Uterus (tissue), 4 donors: ENCODE measurements around the gene TTC7B. TPM values are rescaled to one million over a fixed set of nuclear protein-coding genes. Genes with fewer than 3 reads are reported as not detected.

Source experiments
- DNase-seq, 2 donors: peaks; one replicate each; pipeline ENCODE4 v3.0.0-alpha.2; 2019 to 2020
- H3K27ac ChIP-seq, 2 donors: fragments of 200-600 bp; sonication (generic); 1 replicate in 1 of 2; 2 replicates in 1 of 2; pipeline ENCODE4 v1.5.1; 2016 to 2018
- H3K27me3 ChIP-seq, 2 donors: fragments of 200-600 bp; sonication (generic); one replicate each; pipeline ENCODE4 v1.5.1; 2018 to 2019; ENCODE audit warnings: control low read depth in 1 of 2
- H3K36me3 ChIP-seq, 2 donors: fragments of 200-600 bp; sonication (generic); one replicate each; pipeline ENCODE4 v1.5.1; 2019; ENCODE audit warnings: control low read depth in 1 of 2
- H3K4me1 ChIP-seq, 2 donors: fragments of 200-600 bp; sonication (generic); one replicate each; pipeline ENCODE4 v1.5.1; 2018 to 2019; ENCODE audit warnings: control low read depth in 1 of 2
- H3K4me3 ChIP-seq, 2 donors: fragments of 200-600 bp; sonication (generic); 1 replicate in 1 of 2; 2 replicates in 1 of 2; pipeline ENCODE4 v1.5.1; 2018 to 2019; ENCODE audit warnings: mild to moderate bottlenecking in 1 of 2
- H3K9me3 ChIP-seq, 2 donors: fragments of 200-600 bp; sonication (generic); one replicate each; pipeline ENCODE4 v1.5.1; 2019; ENCODE audit warnings: control low read depth in 1 of 2
- POLR2A ChIP-seq, 2 donors: fragments of 450-650 bp; IDR thresholded peaks; one replicate each; pipeline ENCODE4 v1.6.1; 2016; ENCODE audit warnings: antibody characterized with exemption in 2 of 2, mild to moderate bottlenecking in 1 of 2, moderate library complexity in 1 of 2
- intact Hi-C: fragments of 100-400 bp; cut with DNase I; formaldehyde crosslinking; loops from one replicate; pipeline ENCODE4 v1.15.1; 2023; ENCODE audit warnings: low total_unique reads
- total RNA-seq, 4 donors: library from RNA; depleted of rRNA in 3 of 4; stranded (reverse); fragments of >200 nt in 3 of 4; gene quantifications; one replicate each; pipeline versions ENCODE4 v1.1.0 to v1.2.4, GENCODE V29; 2014 to 2023
- TF ChIP-seq, protein P1 (sequence below), 4 experiments: fragments of 200-600 bp in 2 of 4; fragments of 450-650 bp in 2 of 4; sonication (generic) in 2 of 4; IDR thresholded peaks; one replicate each; pipeline ENCODE4 v1.5.1; 2016 to 2019; ENCODE audit warnings: antibody characterized with exemption in 4 of 4, mild to moderate bottlenecking in 2 of 4, moderate library complexity in 1 of 4
- donor health status: DM: yes; HTN: yes; CAD: no.

TTC7B gene
- total RNA-seq, 4 donors from 2014 or later, result 15.3 to 73.9 (median 28.0) TPM

DNA sequence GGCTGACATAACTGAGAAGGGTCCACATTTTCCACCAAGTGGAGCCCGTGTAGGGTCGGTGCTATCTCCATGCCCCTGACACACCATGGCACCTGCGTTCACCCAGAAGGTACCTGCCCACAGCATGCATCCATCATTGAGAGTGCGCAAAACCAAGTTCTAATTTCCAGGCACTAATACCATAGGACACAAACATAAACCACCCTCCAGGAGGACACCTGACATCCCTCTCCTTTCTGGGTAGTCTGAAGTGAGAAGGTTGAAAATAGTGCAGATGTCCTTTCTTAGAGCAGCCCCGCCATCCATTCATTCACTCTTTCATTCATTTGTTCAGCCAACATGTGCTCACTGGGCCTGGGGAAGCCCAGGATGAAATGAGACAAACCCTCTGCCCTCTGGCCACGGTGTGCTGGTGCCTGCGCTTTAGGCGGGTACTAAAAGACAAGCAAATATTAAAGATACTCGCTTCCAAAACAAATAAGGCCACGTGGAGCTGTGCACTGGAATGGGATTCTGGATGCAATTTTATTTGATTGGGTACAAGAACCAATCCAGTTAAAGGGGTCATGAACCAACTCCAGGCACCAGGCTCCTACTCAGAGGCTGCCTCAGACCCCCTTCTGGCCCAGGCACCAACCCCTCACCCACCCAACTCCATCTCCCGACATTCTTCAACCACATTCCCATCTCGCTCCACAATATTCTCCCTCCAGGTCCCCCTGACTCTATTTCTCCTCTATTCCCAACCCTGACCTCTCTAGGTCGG, 1.2 kb downstream of the TTC7B start:
- H3K9me3 ChIP-seq, result no peaks in the 10 kb centered on the region
- H3K36me3 ChIP-seq, result no peaks in the 10 kb centered on the region
- no peak for DNase-seq
- no peaks in the 10 kb centered on the region for H3K27me3 ChIP-seq
- intact Hi-C loops, result no loop called here
- no peaks in the 10 kb centered on the region for H3K4me1 ChIP-seq
- peak overlapping the region; percentile 45 to 81 for H3K4me3 ChIP-seq
- TF ChIP-seq POLR2A (IDR thresholded peaks at IDR 0.05), result no peak
- TF ChIP-seq, protein P1, sequence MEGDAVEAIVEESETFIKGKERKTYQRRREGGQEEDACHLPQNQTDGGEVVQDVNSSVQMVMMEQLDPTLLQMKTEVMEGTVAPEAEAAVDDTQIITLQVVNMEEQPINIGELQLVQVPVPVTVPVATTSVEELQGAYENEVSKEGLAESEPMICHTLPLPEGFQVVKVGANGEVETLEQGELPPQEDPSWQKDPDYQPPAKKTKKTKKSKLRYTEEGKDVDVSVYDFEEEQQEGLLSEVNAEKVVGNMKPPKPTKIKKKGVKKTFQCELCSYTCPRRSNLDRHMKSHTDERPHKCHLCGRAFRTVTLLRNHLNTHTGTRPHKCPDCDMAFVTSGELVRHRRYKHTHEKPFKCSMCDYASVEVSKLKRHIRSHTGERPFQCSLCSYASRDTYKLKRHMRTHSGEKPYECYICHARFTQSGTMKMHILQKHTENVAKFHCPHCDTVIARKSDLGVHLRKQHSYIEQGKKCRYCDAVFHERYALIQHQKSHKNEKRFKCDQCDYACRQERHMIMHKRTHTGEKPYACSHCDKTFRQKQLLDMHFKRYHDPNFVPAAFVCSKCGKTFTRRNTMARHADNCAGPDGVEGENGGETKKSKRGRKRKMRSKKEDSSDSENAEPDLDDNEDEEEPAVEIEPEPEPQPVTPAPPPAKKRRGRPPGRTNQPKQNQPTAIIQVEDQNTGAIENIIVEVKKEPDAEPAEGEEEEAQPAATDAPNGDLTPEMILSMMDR (IDR thresholded peaks at IDR 0.05), result no peak
- peak overlapping the region; percentile 52 to 81 for H3K27ac ChIP-seq

GRCh38 chr14:90813442-90813841, 2.8 kb downstream of the TTC7B start:
- Histone ChIP-seq H3K9me3 (no peaks in the 10 kb centered on the region), H3K27ac (no peak overlapping the region), H3K4me1 (no peaks in the 10 kb centered on the region), H3K27me3 (no peaks in the 10 kb centered on the region), H3K4me3 (no peak overlapping the region), H3K36me3 (no peaks in the 10 kb centered on the region)
- no peak for DNase-seq
- intact Hi-C loops, result no loop called here
- TF ChIP-seq, protein P1 (IDR thresholded peaks at IDR 0.05), result no peak
- no peak for TF ChIP-seq POLR2A (IDR thresholded peaks at IDR 0.05)

GRCh38 chr14:90812109-90812508, 4.1 kb downstream of the TTC7B start:
- DNase-seq, result no peak
- intact Hi-C loops, result no loop called here
- H3K36me3 ChIP-seq, result no peaks in the 10 kb centered on the region
- TF ChIP-seq POLR2A (IDR thresholded peaks at IDR 0.05), result no peak
- H3K4me1 ChIP-seq, result no peaks in the 10 kb centered on the region
- H3K9me3 ChIP-seq, result no peaks in the 10 kb centered on the region
- no peak overlapping the region for H3K4me3 ChIP-seq
- H3K27ac ChIP-seq, result no peak overlapping the region
- H3K27me3 ChIP-seq, result no peaks in the 10 kb centered on the region

DNA sequence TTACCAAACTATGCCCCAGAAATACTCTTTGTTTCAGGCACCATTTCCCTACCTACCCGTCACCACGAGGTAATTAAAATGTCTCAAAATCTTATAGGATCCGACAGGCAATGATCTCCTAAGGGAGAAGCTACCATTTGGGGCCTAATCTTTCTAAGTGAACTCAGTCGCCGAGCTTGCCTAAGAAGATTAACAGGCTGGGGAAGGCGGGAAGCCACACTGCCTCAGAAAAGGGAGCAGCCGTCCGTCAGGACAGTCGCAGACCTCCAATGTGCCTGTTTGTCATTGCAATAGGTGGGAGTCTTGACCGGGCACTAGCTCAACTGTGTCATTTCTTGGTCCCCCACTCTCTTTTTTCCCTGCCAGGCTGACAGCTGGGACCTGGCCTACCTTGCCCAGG, 4.6 kb downstream of the TTC7B start:
- no peaks in the 10 kb centered on the region for H3K27me3 ChIP-seq
- no peaks in the 10 kb centered on the region for H3K4me1 ChIP-seq
- DNase-seq, result no peak
- intact Hi-C loops, result no loop called here
- TF ChIP-seq, protein P1 (IDR thresholded peaks at IDR 0.05), result no peak
- TF ChIP-seq POLR2A (IDR thresholded peaks at IDR 0.05), result no peak
- no peak overlapping the region for H3K4me3 ChIP-seq
- H3K36me3 ChIP-seq, result no peaks in the 10 kb centered on the region
- H3K9me3 ChIP-seq, result no peaks in the 10 kb centered on the region
- no peak overlapping the region for H3K27ac ChIP-seq

- intact Hi-C loops, result no loop called here
- Histone ChIP-seq H3K4me3 (no peak overlapping the region), H3K9me3 (no peaks in the 10 kb centered on the region), H3K36me3 (no peaks in the 10 kb centered on the region), H3K27me3 (no peaks in the 10 kb centered on the region), H3K27ac (no peak overlapping the region), H3K4me1 (no peaks in the 10 kb centered on the region)
- no peak for TF ChIP-seq POLR2A (IDR thresholded peaks at IDR 0.05)
- TF ChIP-seq, protein P1 (IDR thresholded peaks at IDR 0.05), result no peak
- no peak for DNase-seq
These were observed 5.4 kb downstream of the TTC7B start for GRCh38 chr14:90810806-90811205.
